DND-41 (cell line): ENCODE results near the gene FGF12.
A peak's percentile ranks its signal among the peaks of the same experiment; 100 is the strongest.

Source experiments
- CTCF ChIP-seq: IDR thresholded peaks from 2 replicates; pipeline ENCODE4 v1.5.1; 2012; ENCODE audit warnings: borderline replicate concordance, low read length, moderate library complexity, mild to moderate bottlenecking; ENCODE audit not compliant: poor library complexity, severe bottlenecking; ENCODE audit errors: extremely low read depth
- EZH2 ChIP-seq: IDR thresholded peaks from 3 replicates; pipeline ENCODE4 v1.6.1; 2012; ENCODE audit warnings: borderline replicate concordance, low read depth, mild to moderate bottlenecking, moderate library complexity, low read length, inconsistent platforms; ENCODE audit not compliant: severe bottlenecking

DNA sequence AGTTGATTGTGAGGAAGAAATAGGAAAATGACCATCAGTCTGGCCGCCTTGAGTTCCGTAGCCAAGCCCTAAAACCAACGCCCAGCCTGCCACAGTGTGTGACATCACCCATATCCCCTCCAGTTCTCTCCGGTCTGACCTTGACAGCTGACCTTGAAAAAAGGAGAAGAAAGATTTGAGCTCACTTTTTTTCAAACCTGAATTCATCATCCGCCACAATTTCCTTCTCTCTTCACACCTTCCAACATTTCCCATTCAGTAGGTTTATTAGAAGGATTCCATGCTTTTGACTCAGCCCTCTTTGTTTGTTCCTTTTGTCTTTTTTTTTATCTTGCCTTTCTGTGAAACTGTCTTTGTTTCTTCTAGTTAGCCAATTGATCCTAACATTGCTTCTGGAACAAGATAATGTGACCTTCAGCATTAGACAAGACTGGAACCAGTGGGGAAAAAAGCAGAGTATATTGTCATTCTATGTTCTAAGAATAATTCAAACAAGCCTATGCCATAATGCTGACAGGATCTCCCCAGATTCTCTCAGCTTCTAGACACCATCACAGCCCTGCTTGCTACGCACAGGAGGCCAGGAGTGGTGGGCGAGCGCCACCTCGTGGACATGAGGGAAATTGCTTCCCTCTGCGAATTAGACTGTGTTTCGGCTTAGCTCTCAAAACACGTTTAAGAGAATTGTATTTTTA is 283.1 kb downstream of the FGF12 start:
- peak; percentile 97 for TF ChIP-seq CTCF
- TF ChIP-seq EZH2: no peak
